ENCODE results near the gene PSTPIP2.
A peak's percentile ranks its signal among the peaks of the same experiment; 100 is the strongest.
"Not testable (repeated sequence)": the region's sequence is repeated elsewhere in the genome, so short reads cannot be mapped to it uniquely, and the experiment has no call there.

Gene PSTPIP2

DNA sequence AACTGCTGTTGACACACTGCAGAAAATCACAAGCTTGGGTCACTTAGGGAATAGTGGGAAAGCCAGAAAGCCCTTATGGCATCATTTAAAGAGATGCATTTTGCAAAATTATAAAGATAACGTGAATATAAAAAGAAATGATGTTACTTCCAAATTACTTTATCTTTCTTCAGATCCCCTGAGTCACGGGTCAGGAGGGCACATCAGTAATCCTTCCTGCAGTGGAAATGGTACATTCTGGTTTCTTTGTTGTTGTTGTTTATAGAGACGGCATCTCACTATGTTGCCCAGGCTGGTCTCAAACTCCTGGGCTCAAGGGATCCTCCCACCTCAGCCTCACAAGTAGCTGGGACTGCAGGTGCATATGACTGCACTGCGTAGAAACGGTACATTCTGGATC is 95.1 kb downstream of the PSTPIP2 start:
- DNase-seq, result no peak

DNA sequence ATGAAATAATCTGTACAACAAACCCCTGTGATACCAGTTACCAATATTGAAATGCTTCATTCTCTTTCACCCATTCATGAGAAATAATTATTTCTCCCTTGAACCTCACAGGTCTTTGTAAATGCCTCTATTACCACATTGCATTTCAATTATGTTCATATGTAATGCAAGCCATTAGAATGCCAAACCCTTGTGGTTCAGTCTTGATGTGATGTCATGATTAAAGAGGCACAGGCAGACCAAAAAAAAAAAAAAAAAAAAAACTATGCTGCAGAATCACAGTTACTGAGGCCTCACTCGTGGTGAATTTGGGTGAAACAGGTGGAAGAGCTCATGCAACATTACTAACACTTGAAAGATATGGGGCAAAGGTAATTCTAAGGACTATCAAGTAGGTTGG is 95.5 kb downstream of the PSTPIP2 start:
- DNase-seq, result no peak

DNA sequence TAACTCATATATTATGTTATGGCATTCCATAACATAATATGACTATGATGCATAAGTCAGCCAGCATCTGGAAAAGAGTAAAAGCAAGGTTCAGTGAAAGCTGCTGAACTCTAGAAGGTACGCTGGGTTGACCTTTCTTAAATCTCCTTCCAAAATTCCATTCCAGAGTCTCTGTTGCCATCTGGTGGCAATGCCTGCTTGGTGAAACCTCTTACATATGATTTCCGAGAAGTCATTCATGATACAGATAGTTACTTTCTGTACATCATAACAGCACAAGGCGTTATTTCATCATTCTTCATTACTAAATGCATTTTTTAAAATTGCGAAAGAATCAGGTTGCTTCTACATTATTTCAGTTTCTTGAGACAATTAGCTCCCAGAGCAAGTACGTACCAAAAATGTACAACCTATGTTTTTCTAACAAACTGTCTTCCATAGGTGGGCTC is 97.9 kb downstream of the PSTPIP2 start:
- DNase-seq, result peak; percentile 36

DNA sequence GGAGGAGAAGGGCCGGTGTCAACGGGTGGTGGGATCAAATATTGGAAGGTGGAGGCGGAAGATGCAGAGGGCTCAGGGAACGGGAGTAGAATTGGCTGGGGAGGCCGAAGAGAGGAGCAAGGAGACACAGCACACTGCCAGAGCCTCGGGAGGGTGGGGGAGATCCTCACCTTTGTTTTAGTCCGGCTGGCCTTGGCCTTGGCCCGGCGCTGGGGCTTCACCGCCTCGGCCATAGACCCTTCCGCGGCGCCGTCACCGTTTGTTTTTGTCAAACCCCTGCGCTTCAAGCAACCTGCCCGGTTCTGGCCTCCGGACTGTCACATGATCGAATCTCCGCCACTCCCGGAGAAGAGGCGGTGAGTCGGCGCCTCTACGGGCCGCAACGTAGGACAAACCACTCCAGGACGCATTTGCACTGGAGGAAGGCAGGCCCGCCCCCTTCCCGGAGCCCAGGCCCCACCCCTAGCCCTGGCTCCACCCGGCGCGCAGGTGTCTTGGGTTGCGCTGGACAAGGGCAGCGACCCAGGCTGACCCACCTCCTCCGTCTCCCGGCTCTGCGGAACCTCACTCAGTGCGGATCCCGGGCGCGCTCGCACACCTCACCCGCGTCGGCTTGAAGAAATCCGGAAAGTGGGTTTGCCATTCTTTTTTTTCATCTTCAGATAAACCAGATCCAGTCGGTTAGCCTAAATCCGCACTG is 104.9 kb downstream of the PSTPIP2 start, which contains the start of gene EPG5:
TSS of gene EPG5 (minus strand) at position 323 of the 700 bp plus-strand sequence. CDS start at position 233, 90 bp downstream.
- peak; percentile 87 for DNase-seq

DNA sequence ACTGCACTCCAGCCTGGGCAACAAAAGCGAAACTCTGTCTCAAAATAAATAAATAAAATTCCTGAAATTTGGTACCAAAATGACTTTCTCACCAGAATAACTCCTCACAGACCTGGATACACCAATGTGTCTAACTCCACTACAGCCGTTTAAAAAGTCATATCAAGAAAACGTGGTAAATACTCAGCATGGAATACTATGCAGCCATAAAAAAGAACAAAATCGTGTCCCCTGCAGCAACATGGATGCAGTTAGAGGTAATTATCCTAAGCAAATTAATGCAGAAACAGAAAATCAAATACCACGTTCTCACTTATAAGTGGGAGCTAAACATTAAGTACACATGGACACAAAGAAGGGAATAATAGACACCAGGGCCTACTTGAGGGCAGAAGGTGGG is 107.1 kb downstream of the PSTPIP2 start:
- not testable (repeated sequence) for DNase-seq

DNA sequence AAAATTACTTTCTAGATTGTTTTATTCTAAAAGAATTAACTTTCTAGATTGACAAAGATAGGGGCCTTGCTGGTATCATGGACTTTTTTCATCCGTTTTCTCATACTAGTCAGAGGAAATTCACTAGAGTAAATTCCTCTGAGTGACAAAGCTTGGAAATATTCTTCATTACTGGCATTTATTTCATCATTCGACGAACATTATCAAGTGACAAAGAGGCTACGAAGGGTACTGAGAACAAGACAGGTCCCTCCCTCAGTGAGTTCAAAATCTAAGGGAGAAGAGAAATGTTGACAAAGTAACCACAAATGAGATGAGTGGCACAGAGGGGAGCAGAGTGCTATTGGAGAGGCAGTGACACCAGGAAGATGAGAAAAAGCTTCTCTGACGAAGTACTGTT is 109.2 kb downstream of the PSTPIP2 start:
- DNase-seq, result no peak

DNA sequence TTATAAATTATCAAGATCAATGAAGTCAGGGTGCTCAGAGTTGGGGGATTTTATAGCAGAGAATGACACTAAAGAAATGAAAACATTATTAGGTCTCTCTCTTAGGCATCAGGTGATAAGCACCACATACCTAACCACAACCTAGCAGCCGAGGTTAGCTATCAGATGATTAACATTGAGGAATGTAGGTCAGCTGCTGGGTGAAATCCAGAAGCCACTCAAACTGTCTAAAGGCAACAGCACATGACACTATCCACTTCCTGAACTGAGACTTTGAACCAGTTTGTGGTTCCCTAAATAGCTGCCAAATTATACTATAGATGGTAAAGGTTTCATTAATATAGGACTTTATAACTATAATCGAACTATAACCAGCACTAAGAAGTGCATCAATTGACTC is 109.6 kb downstream of the PSTPIP2 start:
- no peak for DNase-seq

DNA sequence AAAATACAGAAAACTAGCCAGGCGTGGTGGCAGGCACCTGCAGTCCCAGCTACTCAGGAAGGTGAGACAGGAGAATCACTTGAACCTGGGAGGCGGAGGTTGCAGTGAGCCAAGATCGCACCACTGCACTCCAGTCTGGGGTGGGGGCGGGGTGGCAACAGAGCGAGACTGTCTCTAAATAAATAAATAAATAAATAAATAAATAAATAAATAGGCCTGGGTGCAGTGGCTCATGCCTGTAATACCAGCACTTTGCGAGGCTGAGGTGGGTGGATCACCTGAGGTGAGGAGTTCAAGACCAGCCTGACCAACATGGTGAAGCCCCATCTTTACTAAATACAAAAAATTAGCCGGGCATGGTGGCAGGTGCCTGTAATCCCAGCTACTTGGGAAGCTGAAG is 112.6 kb downstream of the PSTPIP2 start:
- DNase-seq, result not testable (repeated sequence)

DNA sequence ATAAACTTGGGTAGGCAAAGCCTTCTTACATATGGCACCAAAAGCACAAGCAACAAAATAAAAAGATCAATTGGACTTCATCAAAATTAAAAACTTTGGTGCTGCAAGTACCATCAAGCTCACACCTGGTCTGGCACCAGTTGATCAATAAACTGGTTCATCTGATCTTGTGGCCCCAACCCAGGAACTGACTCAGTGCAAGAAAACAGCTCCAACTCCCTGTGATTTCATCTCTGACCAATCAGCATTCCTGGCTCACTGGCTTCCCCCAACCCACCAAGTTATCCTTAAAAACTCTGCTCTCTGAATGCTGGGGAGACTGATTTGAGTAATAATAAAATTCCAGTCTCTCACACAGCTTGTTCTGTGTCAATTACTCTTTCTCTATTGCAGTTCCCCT is 113.3 kb downstream of the PSTPIP2 start:
- no peak for DNase-seq

DNA sequence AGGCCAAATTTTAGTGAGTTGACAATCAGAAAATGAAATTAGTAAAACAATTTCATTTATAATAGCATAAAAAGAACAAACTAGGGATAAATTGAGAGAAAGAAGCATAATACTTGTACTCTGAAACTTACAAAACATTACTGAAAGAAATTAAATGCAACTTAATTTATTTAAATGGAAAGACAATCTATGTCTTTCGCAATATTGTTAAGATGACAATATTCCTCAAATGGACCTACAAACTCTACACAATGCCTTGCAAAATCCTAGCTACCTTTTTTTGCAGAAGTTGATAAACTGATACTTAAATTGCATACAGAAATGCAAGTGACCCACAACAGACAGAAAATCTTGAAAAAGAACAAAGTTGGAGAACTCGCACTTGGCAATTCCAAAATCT is 114.0 kb downstream of the PSTPIP2 start:
- DNase-seq, result no peak

DNA sequence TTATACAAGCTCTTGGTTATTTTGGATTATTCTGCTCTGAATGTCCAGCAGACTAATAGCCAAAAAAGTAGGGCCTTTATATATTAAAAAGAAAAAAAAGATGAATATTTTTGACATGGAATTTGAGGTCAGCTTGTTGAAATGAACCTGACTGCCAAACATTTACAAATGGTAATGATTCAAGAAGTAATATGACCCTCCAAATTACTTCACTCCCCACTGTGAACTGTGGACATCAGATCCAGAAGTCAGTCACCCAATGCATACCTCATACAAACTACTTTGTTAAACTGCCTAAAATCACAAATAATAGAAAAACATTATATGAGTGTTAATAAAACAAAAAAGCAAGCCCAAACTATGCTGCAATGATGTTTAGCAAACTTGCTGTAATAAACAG is 115.0 kb downstream of the PSTPIP2 start:
- DNase-seq, result no peak

DNA sequence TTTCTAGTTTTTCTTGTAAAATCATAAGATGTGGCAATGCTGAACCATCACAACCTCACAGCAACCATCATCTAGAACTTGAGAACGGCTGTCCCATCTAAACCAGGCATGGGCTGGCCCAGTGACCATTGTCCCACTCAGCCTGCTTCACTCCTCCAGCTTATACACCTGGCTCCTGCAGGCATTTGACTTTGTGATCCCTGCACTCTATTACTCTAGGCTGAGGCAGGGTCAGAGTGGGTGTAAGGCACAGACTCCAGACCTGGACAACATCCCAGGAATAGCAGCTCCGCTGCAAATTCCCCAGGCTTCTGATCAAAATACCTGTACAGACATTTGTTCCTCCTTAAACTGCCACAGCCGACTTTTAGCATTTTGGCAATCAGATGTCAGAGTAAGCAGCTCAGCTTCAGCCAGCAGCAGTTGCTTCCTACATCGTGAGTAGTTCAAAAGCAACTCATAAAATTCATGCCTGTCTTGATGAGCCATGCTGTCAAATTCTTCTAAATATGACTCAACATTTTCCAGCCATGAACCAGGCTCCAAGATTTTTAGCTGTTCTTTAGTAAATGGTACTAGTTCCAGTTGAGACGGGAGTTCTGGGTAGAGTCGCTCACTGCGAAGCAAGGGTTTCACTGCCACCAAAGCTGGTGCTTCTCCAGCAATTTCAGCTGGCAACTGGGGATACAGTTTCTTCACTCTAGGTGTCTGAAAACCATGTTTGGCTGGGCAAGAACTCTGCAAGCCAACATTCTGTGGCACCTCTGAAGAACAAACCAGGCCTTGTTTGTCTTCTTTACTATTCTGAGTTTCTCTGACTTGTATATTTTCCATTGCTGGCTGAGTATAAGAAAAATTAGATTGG is 117.8 kb downstream of the PSTPIP2 start:
- no peak for DNase-seq

DNA sequence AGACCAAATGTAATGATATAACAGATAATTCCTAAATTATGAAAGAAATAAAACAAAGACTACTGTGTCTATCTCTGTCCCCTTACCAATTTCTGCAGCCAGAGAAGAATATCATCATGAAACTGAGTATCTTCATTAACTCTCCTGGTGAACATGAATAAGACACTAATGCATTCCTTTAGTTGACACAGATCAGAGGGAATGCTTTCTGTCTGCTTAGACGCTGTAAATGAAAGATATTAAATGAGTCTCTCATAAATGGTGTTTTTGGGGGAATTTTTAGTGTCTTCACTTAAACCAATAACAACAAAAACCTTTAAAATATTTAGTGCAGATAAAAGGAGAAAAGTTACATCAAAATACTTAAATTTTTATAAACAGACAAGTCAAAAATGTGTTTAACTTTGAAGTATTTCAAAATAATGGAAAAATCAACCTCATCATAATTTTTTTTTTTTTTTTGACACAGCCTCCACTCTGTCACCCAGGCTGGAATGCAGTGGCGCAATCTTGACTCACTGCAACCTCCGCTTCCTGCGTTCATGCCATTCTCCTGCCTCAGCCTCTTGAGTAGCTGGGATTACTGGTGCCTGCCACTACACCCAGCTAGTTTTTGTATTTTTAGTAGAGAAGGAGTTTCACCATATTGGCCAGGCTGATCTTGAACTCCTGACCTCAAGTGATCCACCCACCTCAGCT is 120.9 kb downstream of the PSTPIP2 start:
- DNase-seq, result no peak

DNA sequence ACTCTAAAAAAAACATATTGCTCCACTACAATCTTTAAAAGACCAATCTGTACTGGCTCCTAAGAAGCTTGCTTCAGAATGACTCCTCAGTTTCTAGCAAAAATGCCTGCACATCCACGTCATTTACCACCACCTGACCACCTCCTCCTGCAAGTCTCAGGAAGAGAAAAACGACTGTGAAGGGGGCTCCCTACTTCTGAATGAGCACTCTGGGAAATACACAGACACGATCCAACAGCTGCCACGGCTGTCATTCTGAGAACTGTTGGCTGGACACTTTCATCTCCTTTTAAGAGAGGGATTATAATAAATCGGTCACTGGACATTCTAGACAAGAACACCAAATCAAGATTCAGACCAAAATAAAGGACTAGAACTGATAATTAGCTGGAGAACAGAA is 126.4 kb downstream of the PSTPIP2 start:
- DNase-seq, result no peak

DNA sequence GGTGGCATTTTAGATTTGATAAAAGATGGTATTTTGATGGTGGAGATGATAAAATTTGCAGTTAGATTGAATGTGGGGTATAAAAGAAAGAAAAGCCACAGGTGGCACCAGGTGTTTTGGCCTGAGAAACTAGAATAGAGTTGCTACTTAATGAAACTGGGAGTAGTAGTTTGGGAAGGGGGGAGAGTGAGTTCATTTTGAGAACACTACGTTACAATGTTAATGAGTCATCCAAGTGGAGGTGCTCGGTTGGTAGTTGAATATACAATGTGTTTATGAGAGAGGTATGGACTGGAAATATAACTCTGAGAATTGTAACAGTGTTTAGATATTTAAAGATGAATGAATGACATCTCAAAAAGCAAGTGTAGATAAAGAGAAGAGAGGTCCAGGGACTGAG is 131.3 kb downstream of the PSTPIP2 start:
- DNase-seq, result no peak

DNA sequence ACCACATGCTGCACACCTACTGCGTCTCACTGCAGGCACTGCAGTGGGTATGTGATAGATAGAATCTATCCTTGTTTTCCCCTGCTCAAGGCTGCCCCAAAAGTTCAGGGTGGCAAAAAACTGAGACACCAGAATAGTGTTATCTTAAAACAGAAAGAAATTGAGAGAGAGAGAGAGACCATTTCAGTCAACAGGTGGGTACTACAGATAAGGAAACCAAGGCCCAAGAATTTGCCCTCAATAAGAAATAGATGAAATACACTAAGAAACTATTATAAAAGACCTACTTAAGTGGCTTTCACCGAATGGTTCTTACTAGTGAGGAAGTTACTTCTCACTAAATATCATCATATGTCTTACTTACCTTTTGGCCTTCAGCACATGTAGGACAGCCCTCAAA is 132.8 kb downstream of the PSTPIP2 start:
- no peak for DNase-seq

DNA sequence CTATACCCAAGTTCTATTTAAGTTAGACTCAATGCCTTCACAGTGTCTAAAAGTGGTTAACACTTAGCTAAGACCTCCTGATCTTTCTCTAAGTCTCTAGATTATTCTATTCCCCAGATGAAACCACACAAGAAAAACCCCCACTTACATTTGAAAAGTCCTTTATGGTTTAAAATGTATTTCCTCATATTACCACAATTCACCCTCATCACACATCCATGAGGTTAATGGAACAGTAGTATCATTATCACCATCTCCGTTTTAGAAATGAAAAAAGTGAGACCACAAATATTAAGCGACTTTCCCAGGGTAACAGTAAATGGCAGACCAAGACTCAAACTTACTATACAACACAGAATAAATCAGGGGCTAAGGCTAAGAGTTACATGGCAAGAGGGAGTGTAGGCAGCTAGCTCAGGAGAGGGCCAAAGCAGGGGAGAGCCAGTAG is 133.5 kb downstream of the PSTPIP2 start:
- DNase-seq, result no peak

DNA sequence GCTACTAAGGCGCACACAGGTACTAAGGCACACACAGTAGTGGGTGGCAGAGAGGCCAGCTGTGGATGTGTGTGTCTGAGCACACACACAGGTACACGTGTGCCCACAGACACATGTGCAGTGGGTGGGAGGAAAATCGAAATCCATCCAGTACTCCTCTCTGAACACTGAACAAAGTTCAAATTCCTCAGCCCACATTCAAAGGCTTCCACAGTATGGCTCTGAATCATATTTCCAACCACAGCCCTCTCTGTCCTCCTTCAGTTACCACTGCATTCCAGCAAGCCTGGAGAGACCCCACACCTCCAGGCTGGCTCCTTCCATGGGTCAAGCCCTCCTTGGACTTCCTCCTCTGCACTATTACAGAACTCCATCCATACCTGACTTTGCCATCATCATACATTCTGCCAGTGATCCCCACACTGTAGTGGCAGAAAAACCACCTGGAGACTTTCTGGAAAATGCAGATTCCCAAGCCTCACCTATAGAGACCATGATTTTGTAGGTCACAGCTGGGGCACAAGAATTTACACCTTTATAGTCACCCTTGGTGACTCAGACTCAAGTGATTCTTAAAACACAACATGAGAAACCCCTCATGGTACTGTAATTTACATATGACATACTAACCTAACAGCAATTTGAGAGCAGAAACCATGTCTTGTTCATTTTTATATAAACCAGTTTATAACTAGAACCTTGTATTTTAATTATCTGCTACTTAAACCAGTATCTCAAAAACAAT is 136.3 kb downstream of the PSTPIP2 start:
- DNase-seq, result no peak

Measured in NCI-H510A treated with DMSO at 0.1 percent for 48 hours (cell line).